ENCODE results near the gene TRIM32.

TRIM32 gene, protein sequence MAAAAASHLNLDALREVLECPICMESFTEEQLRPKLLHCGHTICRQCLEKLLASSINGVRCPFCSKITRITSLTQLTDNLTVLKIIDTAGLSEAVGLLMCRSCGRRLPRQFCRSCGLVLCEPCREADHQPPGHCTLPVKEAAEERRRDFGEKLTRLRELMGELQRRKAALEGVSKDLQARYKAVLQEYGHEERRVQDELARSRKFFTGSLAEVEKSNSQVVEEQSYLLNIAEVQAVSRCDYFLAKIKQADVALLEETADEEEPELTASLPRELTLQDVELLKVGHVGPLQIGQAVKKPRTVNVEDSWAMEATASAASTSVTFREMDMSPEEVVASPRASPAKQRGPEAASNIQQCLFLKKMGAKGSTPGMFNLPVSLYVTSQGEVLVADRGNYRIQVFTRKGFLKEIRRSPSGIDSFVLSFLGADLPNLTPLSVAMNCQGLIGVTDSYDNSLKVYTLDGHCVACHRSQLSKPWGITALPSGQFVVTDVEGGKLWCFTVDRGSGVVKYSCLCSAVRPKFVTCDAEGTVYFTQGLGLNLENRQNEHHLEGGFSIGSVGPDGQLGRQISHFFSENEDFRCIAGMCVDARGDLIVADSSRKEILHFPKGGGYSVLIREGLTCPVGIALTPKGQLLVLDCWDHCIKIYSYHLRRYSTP

DNA sequence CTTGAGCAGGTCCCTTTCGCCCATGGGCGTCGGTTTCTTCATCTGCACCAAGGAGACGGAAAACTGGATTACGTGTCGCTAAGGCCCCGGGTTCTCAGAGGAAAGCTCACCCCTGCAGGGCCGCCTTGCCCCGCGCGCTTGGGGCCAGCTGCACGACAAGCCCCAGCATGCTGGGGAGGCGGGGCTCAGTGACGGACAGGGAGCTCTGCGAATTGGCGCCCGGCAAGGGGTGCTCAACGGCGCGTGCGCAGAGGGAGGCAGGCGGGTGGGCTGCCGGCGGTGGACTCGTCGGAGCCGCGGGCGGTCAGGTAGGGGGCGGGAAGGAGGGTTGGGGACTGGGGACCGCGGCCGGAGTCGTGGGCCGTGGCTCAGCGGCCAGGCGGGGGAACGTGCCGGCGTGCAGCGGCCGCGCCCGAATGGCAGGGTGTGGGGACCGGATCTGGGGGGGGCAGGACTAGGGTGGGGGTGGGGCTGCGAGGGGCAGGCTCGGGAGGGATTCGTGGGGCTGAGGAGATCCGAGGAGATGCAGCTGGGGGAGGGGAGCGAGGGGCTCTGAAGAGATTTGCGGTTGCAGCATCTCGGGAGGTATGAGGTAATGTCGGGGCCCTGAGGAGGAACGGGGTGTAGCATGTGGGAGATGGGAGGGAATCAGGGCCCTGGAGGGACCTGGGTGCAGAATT is at the start of gene TRIM32:
Gene TRIM32, plus strand, starts transcription at position 232 of the 680 bp plus-strand sequence. CDS start 10,438 bp downstream, outside the sequence.
- DNase-seq: peak; percentile 26 to 92 (median 83)

DNA sequence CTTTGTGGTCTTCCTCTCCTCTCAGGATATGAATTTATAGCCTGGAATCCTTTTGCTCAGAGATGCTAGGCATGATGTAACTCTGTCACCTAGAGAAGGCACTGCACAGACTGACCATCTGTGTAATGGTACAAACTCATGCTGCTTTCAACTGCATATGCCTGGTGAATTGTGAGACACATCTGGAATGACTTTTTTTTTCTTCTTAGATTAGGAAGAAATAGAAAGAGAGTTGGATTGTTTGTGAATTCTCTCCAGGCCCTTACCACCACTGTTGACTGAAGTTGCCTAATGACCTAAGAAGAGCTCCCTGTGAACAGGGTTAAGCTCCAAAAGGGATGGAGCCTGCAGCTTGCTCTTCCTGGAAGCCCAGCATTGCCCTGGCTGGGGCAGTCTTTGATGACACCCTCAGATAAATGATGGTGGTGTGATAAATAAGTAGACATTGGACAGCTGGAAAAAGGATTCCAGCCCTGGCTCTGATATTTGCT is 47.8 kb upstream of the TRIM32 start:
- DNase-seq: no peak

DNA sequence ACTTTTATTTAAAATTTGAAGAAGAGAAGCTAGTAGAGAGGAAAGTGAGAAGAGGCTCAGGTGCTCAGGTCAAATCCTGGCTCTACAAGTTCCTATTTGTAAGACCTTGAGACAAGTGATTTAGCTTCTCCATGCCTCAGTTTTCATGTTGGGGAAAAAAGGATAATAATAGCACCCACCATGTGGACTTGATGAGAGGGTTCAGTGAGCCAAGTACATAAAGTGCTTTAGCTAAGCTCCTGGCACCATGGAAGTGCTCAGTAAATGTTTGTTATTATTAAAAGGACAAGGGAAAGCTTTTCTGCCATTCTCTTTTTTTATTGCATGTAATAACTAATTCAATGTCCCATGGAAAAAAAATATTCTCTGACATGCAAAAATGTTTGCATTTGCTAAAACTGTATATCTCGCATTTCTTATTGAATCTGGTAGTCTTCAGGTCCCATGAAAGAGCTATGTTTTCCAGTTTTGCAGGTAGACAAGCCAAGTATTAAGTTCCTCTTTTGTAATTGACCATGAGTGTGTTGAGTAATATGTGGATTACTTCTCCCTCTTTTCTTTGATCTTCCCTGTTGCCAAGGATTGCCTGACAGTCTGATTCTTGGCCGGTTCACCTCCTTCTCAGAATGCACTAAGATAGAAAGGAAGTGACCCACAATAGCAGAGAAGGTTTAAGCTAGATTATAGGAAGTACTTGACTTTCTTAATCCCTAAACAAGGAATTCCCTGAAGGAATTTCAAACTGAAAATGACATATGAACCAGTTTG is 45.6 kb upstream of the TRIM32 start:
- DNase-seq: no peak

DNA sequence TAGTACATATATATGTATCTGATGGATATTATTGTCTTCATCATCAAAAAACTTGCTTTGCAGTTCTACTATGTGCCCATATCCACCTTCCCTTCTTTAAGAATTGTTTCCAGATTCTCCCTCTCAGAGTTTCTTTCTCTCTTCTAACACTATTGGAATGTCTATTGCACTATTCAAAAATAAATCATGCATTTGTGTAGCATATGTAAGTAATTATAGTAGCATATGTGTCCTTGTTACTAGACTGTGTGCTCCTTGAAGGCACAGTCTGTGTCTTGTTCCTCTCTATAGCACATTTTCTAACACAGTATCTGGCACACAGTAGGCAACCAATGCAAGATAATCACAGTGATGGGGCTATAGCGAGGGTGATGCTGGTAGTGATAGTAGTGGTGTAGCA is 43.4 kb upstream of the TRIM32 start:
- no peak for DNase-seq

GRCh38 chr9:116644091-116644688 is 42.9 kb upstream of the TRIM32 start:
- DNase-seq: no peak

DNA sequence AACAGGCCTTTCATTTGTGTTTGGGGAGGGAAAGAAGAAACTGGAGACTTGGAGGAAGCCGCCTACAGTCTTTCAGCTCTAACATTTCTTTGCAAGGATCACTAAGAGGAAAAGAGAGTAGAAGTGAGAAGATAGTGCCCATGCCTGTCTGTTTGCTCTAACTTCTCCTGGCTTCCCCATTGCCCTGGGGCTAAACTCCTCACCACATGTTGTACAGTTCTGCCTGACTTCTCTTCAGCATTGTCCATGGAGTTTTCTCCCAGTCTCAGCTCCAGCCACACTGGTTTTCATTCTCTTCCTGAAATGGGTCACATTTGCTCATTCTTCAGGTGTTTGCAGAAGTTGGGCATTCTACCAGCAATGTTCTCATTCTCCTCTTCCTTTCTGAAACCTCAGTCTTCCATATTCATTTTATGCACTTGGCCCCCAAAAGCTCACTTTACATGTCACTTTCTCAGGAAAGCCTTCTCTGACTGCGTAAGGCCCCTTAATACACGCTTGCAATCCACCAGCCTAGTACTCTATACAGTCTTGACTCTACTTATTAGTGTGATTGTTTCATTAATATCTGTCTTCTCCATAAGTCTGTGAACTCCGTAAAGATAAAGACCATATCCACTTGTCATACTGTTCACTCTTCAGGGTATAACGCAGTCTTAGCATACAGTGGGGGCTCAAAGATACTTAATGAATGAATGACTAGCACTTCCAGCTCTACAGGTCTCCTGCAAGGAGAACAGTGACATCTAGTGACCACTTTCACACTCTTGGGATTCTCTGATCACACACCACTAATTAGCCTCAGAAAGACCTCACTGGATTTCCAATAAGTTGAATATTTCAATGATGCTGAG is 40.2 kb upstream of the TRIM32 start:
- DNase-seq: peak in 2 of 58 donors; percentile 2 to 63

DNA sequence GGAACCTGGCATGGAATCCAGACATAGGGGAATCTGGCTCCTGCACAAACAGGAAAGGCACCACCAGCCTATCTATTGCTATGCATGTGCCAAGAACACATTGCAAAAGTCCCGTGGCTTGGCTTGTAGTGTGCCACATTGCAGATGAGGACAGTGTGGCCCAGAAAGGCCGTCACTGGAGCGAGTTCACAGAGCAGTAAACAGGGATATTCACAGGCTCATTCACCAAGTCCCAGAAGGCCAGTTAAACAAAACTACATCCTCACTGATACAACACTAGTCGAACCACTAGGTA is 39.6 kb upstream of the TRIM32 start:
- DNase-seq: peak in 11 of 58 donors; percentile 1 to 25 (median 11)

- peak in 3 of 58 donors; percentile 1 to 8 (median 4) for DNase-seq
Observed at GRCh38 chr9:116653348-116654058, 33.6 kb upstream of the TRIM32 start.

DNA sequence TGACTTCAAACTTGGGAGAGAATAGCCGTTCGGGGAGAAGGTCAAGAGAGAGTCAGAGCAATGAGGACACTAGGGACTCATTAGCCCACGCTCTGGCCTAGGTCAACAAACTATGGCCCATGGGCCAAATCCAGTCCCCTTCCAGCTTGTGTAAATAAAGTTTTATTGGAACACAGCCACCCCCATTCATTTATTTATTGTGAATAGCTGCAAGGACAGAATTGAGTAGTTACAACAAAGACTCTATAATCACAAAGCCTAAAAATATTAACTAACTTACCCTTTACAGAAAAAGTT is 33.1 kb upstream of the TRIM32 start:
- DNase-seq: no peak

DNA sequence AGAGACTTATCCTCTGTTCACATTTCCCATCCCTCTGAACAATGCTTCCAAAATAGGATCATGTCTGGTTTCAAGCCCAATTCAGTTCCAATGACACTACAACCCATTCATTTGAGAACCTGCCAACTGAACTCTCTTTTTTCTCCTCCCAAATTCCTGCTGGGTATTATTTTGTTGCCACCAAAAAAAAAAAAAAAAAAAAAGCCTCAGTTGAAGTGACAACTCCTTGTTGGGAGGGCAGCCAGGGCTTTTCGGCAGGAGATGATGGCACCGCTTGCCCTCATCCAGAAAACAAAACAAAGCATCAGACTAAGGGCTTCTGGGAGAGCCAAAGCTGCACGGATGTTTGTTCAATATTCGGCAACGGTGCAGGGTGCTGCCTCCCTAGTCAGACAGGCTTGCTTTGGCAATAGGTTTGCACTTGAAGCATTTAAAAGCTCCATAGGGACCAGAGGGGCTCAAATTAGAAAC is 30.6 kb upstream of the TRIM32 start:
- peak in 9 of 58 donors; percentile 2 to 13 (median 5) for DNase-seq

GRCh38 chr9:116656977-116657376 is 30.1 kb upstream of the TRIM32 start:
- DNase-seq: no peak

DNA sequence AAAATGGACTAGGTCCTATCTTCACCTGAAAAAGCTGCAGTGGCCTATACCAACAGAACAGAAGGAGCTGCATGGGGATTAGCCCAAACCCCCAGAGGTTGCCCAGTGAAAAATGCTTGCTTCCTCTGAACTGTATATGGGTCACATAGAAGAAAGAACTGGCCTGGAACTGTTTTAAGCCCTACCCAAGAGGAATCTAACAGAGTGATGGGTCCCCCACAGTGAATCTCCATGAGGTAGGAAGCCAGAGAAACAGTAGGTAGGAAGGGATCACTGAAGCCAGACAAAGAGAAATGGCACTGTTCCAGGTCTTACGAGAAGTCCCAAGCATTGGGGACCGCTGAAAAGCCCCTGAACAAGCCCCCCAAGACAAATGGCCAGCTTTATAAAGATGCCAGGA is 28.8 kb upstream of the TRIM32 start:
- no peak for DNase-seq

- peak in 18 of 58 donors; percentile 2 to 59 (median 6) for DNase-seq
Observed at GRCh38 chr9:116661037-116661954, 25.8 kb upstream of the TRIM32 start.

DNA sequence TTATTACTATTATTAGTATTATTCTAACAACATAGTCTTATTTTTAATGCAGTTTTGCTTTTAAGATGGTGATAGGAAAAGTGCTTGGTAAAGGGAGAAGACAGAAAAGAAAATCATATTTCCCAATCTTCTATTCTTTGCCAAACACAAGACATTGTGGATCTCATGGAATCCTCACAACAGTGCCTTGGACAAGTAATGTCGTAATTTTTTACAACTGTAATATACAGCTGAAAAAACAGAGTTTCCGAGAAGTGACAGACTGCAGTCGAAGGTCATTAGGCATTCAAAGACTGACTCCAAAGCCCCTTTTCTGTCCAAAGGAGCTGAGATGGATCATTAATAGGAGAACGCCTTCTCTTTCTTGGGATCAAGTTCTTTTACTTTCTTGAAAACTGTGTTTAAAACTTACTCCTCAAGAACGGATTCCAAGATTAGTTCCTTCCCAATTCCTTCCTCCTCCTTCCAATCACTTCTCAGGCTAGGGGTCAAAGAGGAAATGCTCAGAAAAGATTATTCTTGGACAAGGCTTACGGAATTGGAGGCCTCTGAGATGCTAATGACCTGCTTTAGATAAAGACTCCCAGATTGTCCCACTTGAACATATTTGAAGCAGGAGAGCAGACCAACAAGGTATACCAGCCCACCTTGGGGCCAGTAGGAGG is 24.3 kb upstream of the TRIM32 start:
- DNase-seq: no peak

GRCh38 chr9:116663581-116663980 is 23.5 kb upstream of the TRIM32 start:
- DNase-seq: no peak

DNA sequence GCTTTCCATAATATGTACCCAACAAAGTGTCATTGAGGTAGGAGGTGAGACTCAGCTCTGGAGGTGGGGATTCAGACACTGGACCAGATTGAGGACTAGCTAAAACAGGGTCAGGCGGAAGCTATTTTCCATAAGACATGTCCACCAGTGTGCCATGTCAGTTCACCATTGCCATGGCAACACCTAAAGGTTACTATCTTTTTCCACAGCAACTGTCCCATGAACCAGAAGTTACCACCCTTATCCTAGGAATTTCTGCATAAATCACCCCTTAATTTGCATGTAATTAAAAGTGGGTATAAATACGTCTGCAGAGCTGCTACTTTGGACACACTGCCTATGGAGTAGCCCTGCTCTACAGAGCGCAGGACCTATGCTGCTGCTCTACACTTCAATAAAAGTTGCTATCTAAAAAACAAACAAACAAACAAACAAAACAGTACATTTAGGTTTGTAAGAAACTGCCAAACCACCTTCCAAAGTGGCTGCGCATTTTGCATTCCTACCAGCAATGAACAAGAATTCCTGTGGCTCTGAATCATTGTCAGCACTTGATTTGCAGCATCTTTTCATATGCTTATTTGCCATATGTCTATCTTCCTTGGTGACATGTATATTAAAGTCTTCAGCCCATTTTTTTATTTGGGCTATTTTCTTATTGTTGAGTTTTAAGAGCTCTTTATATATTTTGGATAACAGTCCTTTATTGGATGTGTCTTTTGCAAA is 18.0 kb upstream of the TRIM32 start:
- no peak for DNase-seq

DNA sequence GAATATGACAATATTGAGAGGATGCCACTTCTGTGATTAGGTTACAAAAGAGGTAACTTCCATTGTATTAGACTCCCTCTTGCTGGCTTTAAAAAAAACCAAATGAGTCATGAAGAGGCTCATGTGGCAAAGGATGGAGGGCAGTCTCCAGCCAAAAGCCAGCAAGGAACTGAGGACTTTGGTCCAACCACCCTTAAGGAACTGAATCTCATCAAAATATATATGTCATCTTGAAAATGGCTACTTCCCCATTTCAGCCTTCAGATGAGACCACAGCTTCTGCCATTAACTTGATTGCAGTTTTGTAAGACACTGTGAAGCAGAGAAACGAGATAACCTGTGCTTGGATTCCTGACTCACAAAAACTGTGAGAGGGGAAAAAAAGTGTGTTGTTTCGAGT is 15.5 kb upstream of the TRIM32 start:
- DNase-seq: no peak
